Liver (tissue), 2 donors: ENCODE data around the gene NSDHL.

Source experiments
- CTCF ChIP-seq: fragments of 150-350 bp; IDR thresholded peaks from 2 replicates; pipeline ENCODE4 v1.5.1; 2017; ENCODE audit warnings: improper control_type of control experiment, low read depth, low read length; ENCODE audit not compliant: missing input control
- MAX ChIP-seq: IDR thresholded peaks from 2 replicates; pipeline ENCODE4 v1.6.1; 2016; ENCODE audit warnings: antibody characterized with exemption
- TF ChIP-seq, protein P1 (sequence below): IDR thresholded peaks from 2 replicates; pipeline ENCODE4 v1.6.1; 2016; ENCODE audit warnings: antibody characterized with exemption
- donor health status: healthy.

DNA sequence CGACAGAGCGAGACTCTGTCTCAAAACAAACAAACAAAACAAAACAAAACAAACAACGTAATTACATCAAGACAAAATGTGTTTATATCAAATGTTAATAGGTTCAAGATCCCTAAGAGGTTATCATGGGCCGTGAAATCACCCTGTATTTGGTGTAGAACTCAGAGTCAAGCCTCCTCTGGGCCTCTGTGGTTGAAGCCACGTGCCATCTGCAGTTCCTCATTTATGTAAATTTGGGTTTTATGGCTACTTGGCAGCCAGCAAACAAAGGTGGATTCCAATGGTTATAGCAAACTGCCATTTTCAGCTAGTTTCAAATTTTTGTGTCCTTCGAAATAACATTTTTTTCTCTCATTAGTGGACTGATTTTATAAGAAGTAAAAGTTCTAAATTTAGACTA, 16.4 kb downstream of the NSDHL start:
- TF ChIP-seq CTCF (no peak), MAX (no peak)
- TF ChIP-seq, protein P1, sequence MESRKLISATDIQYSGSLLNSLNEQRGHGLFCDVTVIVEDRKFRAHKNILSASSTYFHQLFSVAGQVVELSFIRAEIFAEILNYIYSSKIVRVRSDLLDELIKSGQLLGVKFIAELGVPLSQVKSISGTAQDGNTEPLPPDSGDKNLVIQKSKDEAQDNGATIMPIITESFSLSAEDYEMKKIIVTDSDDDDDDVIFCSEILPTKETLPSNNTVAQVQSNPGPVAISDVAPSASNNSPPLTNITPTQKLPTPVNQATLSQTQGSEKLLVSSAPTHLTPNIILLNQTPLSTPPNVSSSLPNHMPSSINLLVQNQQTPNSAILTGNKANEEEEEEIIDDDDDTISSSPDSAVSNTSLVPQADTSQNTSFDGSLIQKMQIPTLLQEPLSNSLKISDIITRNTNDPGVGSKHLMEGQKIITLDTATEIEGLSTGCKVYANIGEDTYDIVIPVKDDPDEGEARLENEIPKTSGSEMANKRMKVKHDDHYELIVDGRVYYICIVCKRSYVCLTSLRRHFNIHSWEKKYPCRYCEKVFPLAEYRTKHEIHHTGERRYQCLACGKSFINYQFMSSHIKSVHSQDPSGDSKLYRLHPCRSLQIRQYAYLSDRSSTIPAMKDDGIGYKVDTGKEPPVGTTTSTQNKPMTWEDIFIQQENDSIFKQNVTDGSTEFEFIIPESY: no peak
